Hindlimb muscle (tissue), 1 donor: ENCODE data around the gene TRIM66. TPM values are rescaled to one million over a fixed set of nuclear protein-coding genes. Genes with fewer than 3 reads are reported as not detected.

Source experiments
- DNase-seq: peaks from one replicate; pipeline ENCODE4 v3.0.0-alpha.2; 2013
- polyA plus RNA-seq: library from polyadenylated mRNA; unstranded; fragments of 120-200 nt; gene quantifications from one replicate; pipeline ENCODE4 v1.2.1, GENCODE V29; 2013; ENCODE audit not compliant: insufficient read length

Gene TRIM66
- polyA plus RNA-seq, 1 donor: 5.7 TPM

GRCh38 chr11:8605971-8606563 is 76.4 kb downstream of the TRIM66 start:
- no peak for DNase-seq

- DNase-seq: peak; percentile 56
Observed at GRCh38 chr11:8604078-8604723, 78.3 kb downstream of the TRIM66 start.

GRCh38 chr11:8603696-8604077 is 78.8 kb downstream of the TRIM66 start:
- DNase-seq: no peak

- no peak for DNase-seq
Observed at GRCh38 chr11:8601376-8602133, 80.9 kb downstream of the TRIM66 start.

- DNase-seq: no peak
Observed at GRCh38 chr11:8598506-8598905, 84.0 kb downstream of the TRIM66 start.

GRCh38 chr11:8597182-8597581 is 85.3 kb downstream of the TRIM66 start:
- DNase-seq: no peak

GRCh38 chr11:8596504-8597046 is 85.9 kb downstream of the TRIM66 start:
- no peak for DNase-seq

- peak; percentile 27 for DNase-seq
Observed at GRCh38 chr11:8593935-8594909, 88.2 kb downstream of the TRIM66 start, which contains the start of gene STK33. Gene STK33, minus strand, starts transcription at chr11:8594228. Its CDS starts 119,323 bp downstream, at chr11:8474905.

GRCh38 chr11:8593455-8593854 is 89.0 kb downstream of the TRIM66 start:
- DNase-seq: no peak

- DNase-seq: no peak
Observed at GRCh38 chr11:8587915-8588314, 94.5 kb downstream of the TRIM66 start.

- DNase-seq: no peak
Observed at GRCh38 chr11:8586805-8587204, 95.7 kb downstream of the TRIM66 start.

GRCh38 chr11:8586184-8586583 is 96.3 kb downstream of the TRIM66 start:
- no peak for DNase-seq

- DNase-seq: no peak
Observed at GRCh38 chr11:8584511-8584910, 98.0 kb downstream of the TRIM66 start.

GRCh38 chr11:8584082-8584481 is 98.4 kb downstream of the TRIM66 start:
- no peak for DNase-seq

GRCh38 chr11:8581300-8581699 is 101.2 kb downstream of the TRIM66 start:
- no peak for DNase-seq

- no peak for DNase-seq
Observed at GRCh38 chr11:8577791-8578581, 104.5 kb downstream of the TRIM66 start.

GRCh38 chr11:8574798-8575197 is 107.7 kb downstream of the TRIM66 start:
- no peak for DNase-seq

- DNase-seq: no peak
Observed at GRCh38 chr11:8573777-8574176, 108.7 kb downstream of the TRIM66 start.

GRCh38 chr11:8567602-8568198 is 114.8 kb downstream of the TRIM66 start:
- DNase-seq: no peak

- DNase-seq: peak; percentile 30
Observed at GRCh38 chr11:8566613-8567210, 115.8 kb downstream of the TRIM66 start.
